PC-9 (cell line): Measurements from ENCODE around the gene LARGE1.

ENCODE experiments used
- EZH2 ChIP-seq: fragments of 200-600 bp; sonication (generic); IDR thresholded peaks from 2 replicates; pipeline ENCODE4 v1.8.0; 2017; ENCODE audit warnings: antibody characterized with exemption, low read depth
- TF ChIP-seq, protein P1 (sequence below): fragments of 200-600 bp; sonication (generic); conservative IDR thresholded peaks from 2 replicates; pipeline ENCODE4 v1.6.1; 2017; ENCODE audit warnings: mixed run types, antibody characterized with exemption, mild to moderate bottlenecking, moderate library complexity

DNA sequence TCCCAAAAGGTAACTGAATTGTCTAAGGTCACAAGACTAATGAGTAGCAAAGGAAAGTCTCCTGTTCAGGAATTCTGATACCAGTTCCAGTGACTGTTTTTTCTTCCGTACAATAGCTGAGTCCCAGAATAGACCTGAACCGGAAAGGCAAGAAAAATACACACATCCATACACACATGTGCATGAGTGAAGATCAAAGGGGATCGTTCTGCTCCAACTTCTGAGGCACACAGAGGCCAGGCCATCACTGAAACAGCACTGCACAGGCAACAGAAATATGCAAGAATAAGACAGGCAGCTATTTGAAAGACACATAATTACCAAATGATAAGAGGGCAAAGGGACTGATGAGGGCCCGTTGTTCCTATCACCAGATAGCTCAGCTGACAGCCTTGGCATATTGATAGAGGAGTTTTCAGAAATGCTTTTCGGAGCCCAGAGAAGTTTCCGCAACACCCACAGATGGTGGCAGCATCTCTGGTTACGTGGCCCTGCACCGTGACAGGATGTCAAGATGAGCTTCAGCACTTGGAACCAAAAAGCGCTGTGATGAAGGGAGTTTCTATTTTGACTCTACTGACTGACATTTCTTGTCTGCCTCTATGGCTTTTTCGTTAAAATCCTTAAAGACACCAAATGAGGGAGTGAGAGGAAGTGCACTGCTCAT lies 280.6 kb downstream of the LARGE1 start:
- TF ChIP-seq, protein P1, sequence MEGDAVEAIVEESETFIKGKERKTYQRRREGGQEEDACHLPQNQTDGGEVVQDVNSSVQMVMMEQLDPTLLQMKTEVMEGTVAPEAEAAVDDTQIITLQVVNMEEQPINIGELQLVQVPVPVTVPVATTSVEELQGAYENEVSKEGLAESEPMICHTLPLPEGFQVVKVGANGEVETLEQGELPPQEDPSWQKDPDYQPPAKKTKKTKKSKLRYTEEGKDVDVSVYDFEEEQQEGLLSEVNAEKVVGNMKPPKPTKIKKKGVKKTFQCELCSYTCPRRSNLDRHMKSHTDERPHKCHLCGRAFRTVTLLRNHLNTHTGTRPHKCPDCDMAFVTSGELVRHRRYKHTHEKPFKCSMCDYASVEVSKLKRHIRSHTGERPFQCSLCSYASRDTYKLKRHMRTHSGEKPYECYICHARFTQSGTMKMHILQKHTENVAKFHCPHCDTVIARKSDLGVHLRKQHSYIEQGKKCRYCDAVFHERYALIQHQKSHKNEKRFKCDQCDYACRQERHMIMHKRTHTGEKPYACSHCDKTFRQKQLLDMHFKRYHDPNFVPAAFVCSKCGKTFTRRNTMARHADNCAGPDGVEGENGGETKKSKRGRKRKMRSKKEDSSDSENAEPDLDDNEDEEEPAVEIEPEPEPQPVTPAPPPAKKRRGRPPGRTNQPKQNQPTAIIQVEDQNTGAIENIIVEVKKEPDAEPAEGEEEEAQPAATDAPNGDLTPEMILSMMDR: no peak
- no peak for TF ChIP-seq EZH2
